ENCODE data around the gene ZNF613.
A peak's percentile ranks its signal among the peaks of the same experiment; 100 is the strongest.
"Not testable (repeated sequence)": the region's sequence is repeated elsewhere in the genome, so short reads cannot be mapped to it uniquely, and the experiment has no call there.

ZNF613 gene

DNA sequence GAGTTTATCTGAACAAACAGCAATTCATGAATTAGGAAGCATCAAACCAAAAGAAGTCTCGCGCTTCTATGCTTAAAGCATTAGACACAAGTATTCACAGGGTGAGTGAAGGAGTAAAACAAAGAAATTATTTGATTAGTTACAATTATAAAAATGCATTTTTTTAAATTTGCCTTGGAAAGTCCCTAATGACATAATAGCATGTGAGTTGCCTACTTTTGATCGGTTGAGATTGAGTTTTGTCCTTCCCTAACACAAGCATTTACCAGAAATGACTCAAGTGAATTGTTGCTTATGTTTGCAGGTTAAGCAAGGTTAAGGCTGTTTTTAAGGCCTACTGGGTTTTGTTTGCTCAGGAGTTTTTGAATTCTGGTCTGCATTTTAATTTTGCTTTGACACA lies 22.1 kb upstream of the ZNF613 start:
- H3K36me3 Mint-ChIP-seq (ENCODE audit: low read depth), result peaks cover 69% of the 10 kb centered on the region
- TF ChIP-seq, protein P1, sequence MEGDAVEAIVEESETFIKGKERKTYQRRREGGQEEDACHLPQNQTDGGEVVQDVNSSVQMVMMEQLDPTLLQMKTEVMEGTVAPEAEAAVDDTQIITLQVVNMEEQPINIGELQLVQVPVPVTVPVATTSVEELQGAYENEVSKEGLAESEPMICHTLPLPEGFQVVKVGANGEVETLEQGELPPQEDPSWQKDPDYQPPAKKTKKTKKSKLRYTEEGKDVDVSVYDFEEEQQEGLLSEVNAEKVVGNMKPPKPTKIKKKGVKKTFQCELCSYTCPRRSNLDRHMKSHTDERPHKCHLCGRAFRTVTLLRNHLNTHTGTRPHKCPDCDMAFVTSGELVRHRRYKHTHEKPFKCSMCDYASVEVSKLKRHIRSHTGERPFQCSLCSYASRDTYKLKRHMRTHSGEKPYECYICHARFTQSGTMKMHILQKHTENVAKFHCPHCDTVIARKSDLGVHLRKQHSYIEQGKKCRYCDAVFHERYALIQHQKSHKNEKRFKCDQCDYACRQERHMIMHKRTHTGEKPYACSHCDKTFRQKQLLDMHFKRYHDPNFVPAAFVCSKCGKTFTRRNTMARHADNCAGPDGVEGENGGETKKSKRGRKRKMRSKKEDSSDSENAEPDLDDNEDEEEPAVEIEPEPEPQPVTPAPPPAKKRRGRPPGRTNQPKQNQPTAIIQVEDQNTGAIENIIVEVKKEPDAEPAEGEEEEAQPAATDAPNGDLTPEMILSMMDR (IDR thresholded peaks at IDR 0.05), result no peak
- H3K4me1 Mint-ChIP-seq, result peaks cover 13% of the 10 kb centered on the region
- H3K27ac Mint-ChIP-seq, result peak overlapping the region; percentile 97
- peak overlapping the region; percentile 97 for H3K4me3 Mint-ChIP-seq
- H3K9me3 Mint-ChIP-seq, result peaks cover 97% of the 10 kb centered on the region
- H3K27me3 Mint-ChIP-seq (ENCODE audit: low read depth, poor library complexity), result peaks cover 18% of the 10 kb centered on the region
- no peak for DNase-seq

DNA sequence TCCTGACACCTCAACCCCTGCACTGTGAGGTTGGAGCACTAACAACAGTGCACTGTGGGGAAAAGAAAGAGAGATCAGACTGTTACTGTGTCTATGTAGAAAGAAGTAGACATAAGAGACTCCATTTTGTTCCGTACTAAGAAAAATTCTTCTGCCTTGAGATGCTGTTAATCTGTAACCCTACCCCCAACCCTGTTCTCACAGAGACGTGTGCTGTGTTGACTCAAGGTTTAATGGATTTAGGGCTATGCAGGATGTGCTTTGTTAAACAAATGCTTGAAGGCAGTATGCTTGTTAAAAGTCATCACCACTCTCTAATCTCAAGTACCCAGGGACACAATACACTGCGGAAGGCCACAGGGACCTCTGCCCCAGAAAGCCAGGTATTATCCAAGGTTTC lies 21.6 kb upstream of the ZNF613 start:
- Mint-ChIP-seq H3K9me3 (peaks cover 97% of the 10 kb centered on the region), H3K27me3 (ENCODE audit: low read depth, poor library complexity) (peaks cover 17% of the 10 kb centered on the region), H3K4me1 (peaks cover 13% of the 10 kb centered on the region), H3K36me3 (ENCODE audit: low read depth) (peaks cover 64% of the 10 kb centered on the region)
- H3K4me3 Mint-ChIP-seq, DNase-seq, H3K27ac Mint-ChIP-seq: not testable (repeated sequence)

DNA sequence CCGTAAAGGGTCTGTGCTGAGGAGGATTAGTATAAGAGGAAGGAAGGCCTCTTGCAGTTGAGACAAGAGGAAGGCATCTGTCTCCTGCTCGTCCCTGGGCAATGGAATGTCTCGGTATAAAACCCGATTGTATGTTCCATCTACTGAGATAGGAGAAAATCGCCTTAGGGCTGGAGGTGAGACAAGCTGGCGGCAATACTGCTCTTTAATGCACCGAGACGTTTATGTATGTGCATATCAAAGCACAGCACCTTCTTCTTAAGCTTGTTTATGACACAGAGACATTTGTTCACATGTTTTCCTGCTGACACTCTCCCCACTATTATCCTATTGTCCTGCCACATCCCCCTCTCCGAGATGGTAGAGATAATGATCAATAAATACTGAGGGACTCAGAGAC lies 21.2 kb upstream of the ZNF613 start:
- not testable (repeated sequence) for H3K4me3 Mint-ChIP-seq, H3K27ac Mint-ChIP-seq, DNase-seq
- peaks cover 60% of the 10 kb centered on the region for H3K36me3 Mint-ChIP-seq (ENCODE audit: low read depth)
- peaks cover 13% of the 10 kb centered on the region for H3K4me1 Mint-ChIP-seq
- peaks cover 16% of the 10 kb centered on the region for H3K27me3 Mint-ChIP-seq (ENCODE audit: low read depth, poor library complexity)
- peaks cover 97% of the 10 kb centered on the region for H3K9me3 Mint-ChIP-seq

DNA sequence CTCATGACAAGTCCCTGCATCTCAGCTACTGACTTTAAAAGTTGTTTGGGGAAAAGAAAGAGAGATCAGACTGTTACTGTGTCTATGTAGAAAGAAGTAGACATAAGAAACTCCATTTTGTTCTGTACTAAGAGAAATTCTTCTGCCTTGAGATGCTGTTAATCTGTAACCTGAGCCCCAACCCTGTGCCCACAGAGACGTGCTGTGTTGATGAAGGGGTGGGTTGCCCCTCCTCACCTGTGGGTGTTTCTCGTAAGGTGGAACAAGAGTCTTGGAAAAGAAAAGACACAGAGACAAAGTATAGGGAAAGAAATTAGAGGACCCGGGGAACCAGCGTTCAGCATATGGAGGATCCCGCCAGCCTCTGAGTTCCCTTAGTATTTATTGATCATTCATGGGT lies 19.3 kb upstream of the ZNF613 start:
- not testable (repeated sequence) for H3K27ac Mint-ChIP-seq, H3K4me3 Mint-ChIP-seq, DNase-seq
- peaks cover 15% of the 10 kb centered on the region for H3K27me3 Mint-ChIP-seq (ENCODE audit: low read depth, poor library complexity)
- H3K9me3 Mint-ChIP-seq, result peaks cover 93% of the 10 kb centered on the region
- H3K4me1 Mint-ChIP-seq, result peaks cover 13% of the 10 kb centered on the region
- H3K36me3 Mint-ChIP-seq (ENCODE audit: low read depth), result peaks cover 41% of the 10 kb centered on the region

DNA sequence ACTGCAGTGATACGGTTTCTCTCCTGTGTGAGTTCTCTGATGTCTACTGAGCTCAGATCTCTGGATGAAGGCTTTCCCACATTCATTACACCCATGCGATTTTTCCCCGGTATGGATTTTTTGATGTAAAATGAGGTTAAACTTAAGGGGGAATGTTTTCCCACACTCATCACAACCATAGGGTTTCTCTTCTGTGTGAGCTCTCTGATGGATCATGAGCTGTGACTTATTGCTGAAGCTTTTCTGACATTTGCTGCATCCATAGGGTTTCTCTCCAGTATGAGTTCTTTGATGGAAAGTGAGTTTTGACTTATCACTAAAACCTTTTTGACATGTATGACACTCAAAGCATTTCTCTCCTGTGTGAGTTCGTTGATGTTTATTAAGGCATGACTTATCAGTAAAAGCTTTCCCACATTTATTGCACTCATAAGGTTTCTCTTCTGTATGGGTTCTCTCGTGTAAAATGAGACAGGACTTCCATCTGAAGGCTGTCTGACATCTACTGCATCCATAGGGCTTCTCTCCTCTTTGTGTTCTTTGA lies 11.9 kb upstream of the ZNF613 start:
- Mint-ChIP-seq H3K9me3 (peaks cover 94% of the 10 kb centered on the region), H3K4me1 (no peaks in the 10 kb centered on the region), H3K4me3 (no peak overlapping the region), H3K27ac (no peak overlapping the region), H3K36me3 (ENCODE audit: low read depth) (peaks cover 5% of the 10 kb centered on the region), H3K27me3 (ENCODE audit: low read depth, poor library complexity) (peaks cover 9% of the 10 kb centered on the region)
- DNase-seq, result no peak
- TF ChIP-seq, protein P1 (IDR thresholded peaks at IDR 0.05), result no peak

DNA sequence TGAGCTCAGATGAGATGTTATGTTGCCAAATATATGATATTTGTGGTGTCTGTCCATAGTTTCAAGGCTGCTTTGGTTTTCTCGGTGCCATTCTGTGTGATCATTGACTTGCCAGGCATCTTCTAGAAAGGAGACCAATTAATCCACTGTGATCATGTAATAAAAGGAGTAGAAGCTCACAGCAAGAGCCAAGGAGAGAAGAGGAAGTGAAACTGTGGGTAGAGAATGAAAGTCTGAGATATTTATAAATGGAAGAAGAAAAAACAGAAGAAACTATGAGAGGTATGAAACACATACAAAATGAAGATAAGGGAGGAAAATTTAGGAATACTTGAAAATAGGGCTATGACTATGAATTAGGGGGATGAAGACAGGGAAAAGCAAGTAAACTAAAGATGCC lies 11.1 kb upstream of the ZNF613 start:
- Mint-ChIP-seq H3K27me3 (ENCODE audit: low read depth, poor library complexity) (peaks cover 6% of the 10 kb centered on the region), H3K9me3 (peaks cover 94% of the 10 kb centered on the region), H3K4me1 (no peaks in the 10 kb centered on the region), H3K4me3 (no peak overlapping the region), H3K27ac (no peak overlapping the region), H3K36me3 (ENCODE audit: low read depth) (peaks cover 5% of the 10 kb centered on the region)
- TF ChIP-seq, protein P1 (IDR thresholded peaks at IDR 0.05), result no peak
- no peak for DNase-seq

DNA sequence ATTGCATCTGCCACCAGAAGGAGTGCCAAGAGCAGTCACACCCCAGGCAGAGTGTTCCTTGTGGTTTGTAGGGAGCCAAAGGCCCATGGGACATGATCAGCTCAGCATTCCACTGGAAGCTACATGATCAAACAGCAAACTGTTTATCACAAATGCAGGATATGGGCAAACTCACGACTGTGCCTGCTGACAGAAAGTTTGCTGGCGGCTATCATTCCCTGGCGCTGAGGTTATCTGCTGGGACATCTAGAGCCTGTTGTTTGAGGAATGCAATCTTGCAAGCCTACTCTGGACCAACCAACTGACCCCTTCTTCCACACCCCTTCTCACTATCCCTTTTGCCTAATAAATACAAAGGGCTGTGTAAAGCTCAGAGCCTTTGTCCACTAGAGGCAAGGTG lies 7.7 kb upstream of the ZNF613 start:
- DNase-seq, result no peak
- no peak overlapping the region for H3K4me3 Mint-ChIP-seq
- H3K27me3 Mint-ChIP-seq (ENCODE audit: low read depth, poor library complexity), result peaks cover 3% of the 10 kb centered on the region
- TF ChIP-seq, protein P1 (IDR thresholded peaks at IDR 0.05), result no peak
- peaks cover 99% of the 10 kb centered on the region for H3K9me3 Mint-ChIP-seq
- H3K27ac Mint-ChIP-seq, result no peak overlapping the region
- H3K4me1 Mint-ChIP-seq, result no peaks in the 10 kb centered on the region
- H3K36me3 Mint-ChIP-seq (ENCODE audit: low read depth), result peaks cover 2% of the 10 kb centered on the region
